ENCODE results near the gene PSMB3.

Gene PSMB3

DNA sequence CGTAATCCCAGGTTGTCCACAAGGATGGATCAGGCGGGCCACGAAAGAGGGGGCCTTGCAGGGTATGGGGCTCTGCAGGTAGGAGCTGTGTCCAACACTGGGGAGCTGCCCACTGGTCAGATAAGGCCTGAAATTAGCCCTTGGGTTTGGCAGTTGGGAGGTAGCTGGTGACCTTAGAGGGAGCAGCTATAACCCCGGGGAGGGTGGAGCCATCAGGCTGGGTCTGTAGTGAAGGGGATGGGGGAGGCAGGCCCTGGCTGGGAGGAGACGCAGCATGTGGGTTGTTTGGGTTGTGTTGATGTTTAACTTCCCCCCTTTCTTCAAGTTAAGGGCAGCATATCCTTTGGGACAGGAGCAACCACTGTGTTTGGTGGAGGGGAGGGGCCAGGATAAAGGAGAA, 41.6 kb upstream of the PSMB3 start:
- H3K27me3 Mint-ChIP-seq, result no peaks in the 10 kb centered on the region
- no peaks in the 10 kb centered on the region for H3K9me3 Mint-ChIP-seq
- no peak for ATAC-seq (replicated peaks)
- H3K4me3 Mint-ChIP-seq, result no peak overlapping the region
- H3K36me3 Mint-ChIP-seq, result peaks cover 42 to 67% of the 10 kb centered on the region in 2 donors
- peaks cover 56 to 80% of the 10 kb centered on the region in 2 donors for H3K4me1 Mint-ChIP-seq
- DNase-seq, result no peak
- peak overlapping the region; percentile 72 for H3K27ac Mint-ChIP-seq

DNA sequence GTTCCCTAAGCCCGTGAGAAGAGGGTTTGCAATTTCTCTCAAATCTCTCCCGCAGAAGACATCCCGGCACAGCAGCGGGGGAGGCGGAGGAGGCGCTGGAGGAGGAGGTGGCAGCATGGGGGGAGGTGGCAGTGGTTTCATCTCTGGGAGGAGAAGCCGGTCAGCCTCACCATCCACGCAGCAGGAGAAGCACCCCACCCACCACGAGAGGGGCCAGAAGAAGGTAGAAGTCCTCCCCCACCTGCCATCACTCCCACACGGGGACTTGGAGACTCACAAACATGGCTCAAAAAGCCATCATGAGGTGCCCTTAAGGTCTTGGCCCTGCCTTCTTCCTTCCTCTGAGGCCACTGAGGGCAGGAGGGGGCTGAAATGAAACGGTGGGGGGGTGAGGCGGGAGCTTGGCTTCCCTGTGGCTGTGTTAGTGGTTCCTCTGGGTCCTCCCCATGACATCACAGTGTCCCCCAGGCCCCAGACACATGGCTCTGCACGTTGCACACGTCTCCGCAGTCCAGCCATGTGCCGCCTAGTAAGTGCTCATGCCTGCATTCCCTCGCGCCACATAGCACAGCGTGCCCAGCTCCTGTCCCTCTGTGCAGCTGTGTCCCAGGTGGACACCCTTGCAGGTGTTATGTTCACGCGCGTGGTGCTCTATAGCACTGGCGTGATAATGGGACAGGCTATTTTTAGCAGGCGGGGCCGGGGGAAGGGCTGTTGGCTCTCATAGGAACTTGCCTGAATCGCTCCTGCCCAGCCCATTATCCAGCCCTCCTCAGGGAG, 40.6 kb upstream of the PSMB3 start:
- peaks cover 49 to 76% of the 10 kb centered on the region in 2 donors for H3K36me3 Mint-ChIP-seq
- no peak for ATAC-seq (replicated peaks)
- no peaks in the 10 kb centered on the region for H3K9me3 Mint-ChIP-seq
- peaks cover 56 to 72% of the 10 kb centered on the region in 2 donors for H3K4me1 Mint-ChIP-seq
- DNase-seq, result no peak
- no peaks in the 10 kb centered on the region for H3K27me3 Mint-ChIP-seq
- H3K4me3 Mint-ChIP-seq, result no peak overlapping the region
- H3K27ac Mint-ChIP-seq, result peak overlapping the region; percentile 60

DNA sequence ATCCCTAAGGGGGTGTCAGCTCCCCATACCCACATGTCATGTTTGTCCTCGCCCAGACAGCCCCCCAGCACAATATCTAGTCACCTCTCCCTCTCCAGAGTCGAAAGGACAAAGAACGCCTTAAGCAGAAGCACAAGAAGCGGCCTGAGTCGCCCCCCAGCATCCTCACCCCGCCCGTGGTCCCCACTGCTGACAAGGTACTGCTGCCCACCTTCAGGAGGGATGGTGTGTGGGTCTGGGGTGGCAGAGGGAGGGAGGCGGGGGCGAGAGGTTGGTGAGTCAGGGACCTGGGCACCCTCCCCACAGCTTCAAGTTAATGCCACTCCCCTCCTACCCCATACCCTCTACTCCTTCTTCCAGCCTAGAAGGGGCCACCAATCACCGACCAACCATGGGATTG, 39.9 kb upstream of the PSMB3 start:
- H3K9me3 Mint-ChIP-seq, result no peaks in the 10 kb centered on the region
- no peak for DNase-seq
- H3K4me1 Mint-ChIP-seq, result peaks cover 50 to 68% of the 10 kb centered on the region in 2 donors
- no peak for ATAC-seq (replicated peaks)
- no peak overlapping the region for H3K4me3 Mint-ChIP-seq
- peak overlapping the region; percentile 60 for H3K27ac Mint-ChIP-seq
- H3K27me3 Mint-ChIP-seq, result no peaks in the 10 kb centered on the region
- peaks cover 53 to 77% of the 10 kb centered on the region in 2 donors for H3K36me3 Mint-ChIP-seq

DNA sequence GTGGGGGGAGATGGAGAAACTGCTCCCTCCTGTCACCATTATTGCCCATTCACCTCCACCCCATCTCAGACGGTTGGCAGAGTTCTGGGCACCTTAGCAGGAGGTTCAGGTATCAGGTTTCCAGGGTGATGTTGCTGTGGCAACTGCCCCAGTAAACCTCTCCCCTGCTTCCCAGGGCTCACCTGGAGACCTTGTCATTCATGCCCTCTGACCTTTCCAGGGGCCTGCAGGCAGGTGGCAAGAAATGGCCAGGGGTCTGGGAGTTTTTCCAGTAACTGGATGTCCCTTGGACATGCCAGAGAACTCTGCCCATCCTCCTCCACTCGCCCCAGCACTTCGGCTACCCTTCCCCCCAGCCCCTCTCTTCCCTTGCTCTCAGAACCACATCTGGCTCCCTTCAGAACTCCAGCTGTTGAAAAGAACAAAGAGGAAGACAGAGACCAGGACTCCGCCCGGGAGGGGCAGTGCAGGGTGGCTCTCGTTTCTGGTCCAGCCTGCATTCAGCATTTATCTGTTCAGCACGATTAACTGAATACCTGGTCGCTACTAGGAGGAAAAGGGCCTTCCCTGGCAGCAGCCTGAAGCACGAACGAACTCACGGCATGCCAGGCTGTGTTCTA, 39.0 kb upstream of the PSMB3 start:
- H3K4me3 Mint-ChIP-seq, result no peak overlapping the region
- H3K27ac Mint-ChIP-seq, result peak overlapping the region; percentile 65
- no peak for ATAC-seq (replicated peaks)
- peaks cover 45 to 67% of the 10 kb centered on the region in 2 donors for H3K4me1 Mint-ChIP-seq
- no peaks in the 10 kb centered on the region for H3K9me3 Mint-ChIP-seq
- DNase-seq, result no peak
- no peaks in the 10 kb centered on the region for H3K27me3 Mint-ChIP-seq
- H3K36me3 Mint-ChIP-seq, result peaks cover 60 to 83% of the 10 kb centered on the region in 2 donors

DNA sequence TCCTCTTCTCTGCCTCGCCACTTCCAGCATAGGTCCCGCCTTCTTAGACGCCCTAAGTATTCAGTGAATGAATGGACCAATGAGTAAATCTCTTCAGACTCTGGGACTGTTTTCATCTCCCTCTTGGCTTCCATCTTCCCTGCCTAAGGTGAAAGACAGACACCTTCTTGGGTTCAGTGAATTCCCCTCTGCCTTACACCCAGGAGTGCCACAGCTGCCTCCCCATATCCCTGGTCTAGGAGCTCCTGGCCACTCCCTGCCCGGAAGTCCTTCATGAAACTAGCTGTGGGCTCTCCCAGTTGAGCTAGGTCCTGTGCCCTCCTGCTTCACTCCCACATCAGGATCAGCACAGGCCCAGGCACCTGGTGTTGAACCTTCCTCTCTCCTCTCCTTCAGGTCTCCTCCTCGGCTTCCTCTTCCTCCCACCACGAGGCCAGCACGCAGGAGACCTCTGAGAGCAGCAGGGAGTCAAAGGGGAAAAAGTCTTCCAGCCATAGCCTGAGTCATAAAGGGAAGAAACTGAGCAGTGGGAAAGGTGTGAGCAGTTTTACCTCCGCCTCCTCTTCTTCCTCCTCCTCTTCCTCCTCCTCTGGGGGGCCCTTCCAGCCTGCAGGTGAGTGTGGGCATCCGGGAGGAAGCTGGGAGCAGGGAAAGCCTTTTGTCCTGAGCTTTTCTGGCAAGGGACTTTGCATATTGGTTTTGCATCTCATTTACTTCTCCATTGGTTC, 37.2 kb upstream of the PSMB3 start:
- Mint-ChIP-seq H3K9me3 (no peaks in the 10 kb centered on the region), H3K27me3 (no peaks in the 10 kb centered on the region), H3K36me3 (peaks cover 58 to 83% of the 10 kb centered on the region in 2 donors), H3K27ac (peak overlapping the region; percentile 95), H3K4me3 (peak overlapping the region; percentile 10 to 49), H3K4me1 (peaks cover 36 to 55% of the 10 kb centered on the region in 2 donors)
- no peak for DNase-seq
- ATAC-seq (replicated peaks), result peak in 1 of 2 donors; percentile 7

DNA sequence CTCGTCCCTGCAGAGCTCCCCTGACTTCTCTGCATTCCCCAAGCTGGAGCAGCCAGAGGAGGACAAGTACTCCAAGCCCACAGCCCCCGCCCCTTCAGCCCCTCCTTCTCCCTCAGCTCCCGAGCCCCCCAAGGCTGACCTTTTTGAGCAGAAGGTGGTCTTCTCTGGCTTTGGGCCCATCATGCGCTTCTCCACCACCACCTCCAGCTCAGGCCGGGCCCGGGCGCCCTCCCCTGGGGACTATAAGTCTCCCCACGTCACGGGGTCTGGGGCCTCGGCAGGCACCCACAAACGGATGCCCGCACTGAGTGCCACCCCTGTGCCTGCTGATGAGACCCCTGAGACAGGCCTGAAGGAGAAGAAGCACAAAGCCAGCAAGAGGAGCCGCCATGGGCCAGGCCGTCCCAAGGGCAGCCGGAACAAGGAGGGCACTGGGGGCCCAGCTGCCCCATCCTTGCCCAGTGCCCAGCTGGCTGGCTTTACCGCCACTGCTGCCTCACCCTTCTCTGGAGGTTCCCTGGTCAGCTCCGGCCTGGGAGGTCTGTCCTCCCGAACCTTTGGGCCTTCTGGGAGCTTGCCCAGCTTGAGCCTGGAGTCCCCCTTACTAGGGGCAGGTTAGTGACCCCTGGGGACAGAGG, 36.1 kb upstream of the PSMB3 start:
- DNase-seq, result no peak
- Mint-ChIP-seq H3K4me1 (peaks cover 25 to 50% of the 10 kb centered on the region in 2 donors), H3K9me3 (no peaks in the 10 kb centered on the region), H3K36me3 (peaks cover 55 to 76% of the 10 kb centered on the region in 2 donors), H3K27ac (peak overlapping the region; percentile 69), H3K4me3 (no peak overlapping the region), H3K27me3 (no peaks in the 10 kb centered on the region)
- ATAC-seq (replicated peaks), result no peak

DNA sequence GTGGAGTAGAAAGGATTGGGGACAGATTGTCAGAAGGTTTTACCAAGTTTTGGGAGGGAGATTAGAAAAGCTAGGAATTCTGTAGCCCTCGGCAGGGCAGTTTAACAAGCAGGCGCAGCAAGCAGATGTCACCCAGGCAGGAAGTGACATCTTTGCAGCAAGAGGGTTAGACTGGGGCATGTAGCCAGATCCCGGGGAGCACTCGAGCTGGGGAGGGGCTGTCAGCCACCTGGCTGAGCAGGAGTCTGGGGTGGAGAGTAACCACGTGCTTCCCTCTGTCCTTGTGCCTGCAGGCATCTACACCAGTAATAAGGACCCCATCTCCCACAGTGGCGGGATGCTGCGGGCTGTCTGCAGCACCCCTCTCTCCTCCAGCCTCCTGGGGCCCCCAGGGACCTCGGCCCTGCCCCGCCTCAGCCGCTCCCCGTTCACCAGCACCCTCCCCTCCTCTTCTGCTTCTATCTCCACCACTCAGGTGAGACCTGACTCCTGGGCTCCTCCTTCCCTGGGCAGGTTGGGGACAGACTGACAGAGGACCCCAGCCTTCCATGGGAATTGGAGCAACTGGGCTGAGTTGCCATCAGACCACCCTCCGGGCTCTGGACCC, 35.3 kb upstream of the PSMB3 start:
- ATAC-seq (replicated peaks), result no peak
- Mint-ChIP-seq H3K27me3 (no peaks in the 10 kb centered on the region), H3K9me3 (no peaks in the 10 kb centered on the region), H3K4me1 (peaks cover 23 to 47% of the 10 kb centered on the region in 2 donors), H3K4me3 (no peak overlapping the region), H3K36me3 (peaks cover 56 to 71% of the 10 kb centered on the region in 2 donors), H3K27ac (peak overlapping the region; percentile 69)
- no peak for DNase-seq

DNA sequence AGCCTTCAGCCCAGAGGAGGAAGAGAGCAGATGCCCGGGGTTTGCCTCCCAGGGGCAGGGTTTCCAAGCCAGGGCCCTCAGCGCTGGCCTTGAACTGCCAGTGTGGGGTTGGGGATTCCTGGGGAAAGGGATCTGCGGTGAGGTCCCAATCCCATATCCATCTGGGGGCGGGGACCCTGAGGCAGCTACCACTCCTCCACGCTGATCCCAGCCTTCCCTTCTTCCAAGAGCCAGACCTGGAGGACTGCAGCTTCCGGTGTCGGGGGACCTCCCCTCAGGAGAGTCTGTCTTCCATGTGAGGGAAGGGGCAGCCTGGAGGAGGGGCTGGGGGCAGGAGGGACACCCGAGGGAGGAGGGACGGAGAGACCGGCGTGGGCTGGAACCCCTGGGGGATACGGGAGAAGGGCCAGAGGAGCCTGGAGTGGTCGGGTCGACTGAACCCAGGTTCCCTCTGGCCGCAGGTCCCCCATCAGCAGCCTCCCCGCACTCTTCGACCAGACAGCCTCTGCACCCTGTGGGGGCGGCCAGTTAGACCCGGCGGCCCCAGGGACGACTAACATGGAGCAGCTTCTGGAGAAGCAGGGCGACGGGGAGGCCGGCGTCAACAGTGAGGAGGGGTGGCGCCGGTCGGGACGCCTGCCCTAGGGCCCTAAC, 33.1 kb upstream of the PSMB3 start:
- ATAC-seq (replicated peaks) (no peak), DNase-seq (no peak)
- Mint-ChIP-seq H3K4me1 (peaks cover 21 to 54% of the 10 kb centered on the region in 2 donors), H3K27me3 (no peaks in the 10 kb centered on the region), H3K36me3 (peaks cover 60 to 66% of the 10 kb centered on the region in 2 donors), H3K27ac (peak overlapping the region; percentile 34), H3K9me3 (no peaks in the 10 kb centered on the region), H3K4me3 (no peak overlapping the region)

DNA sequence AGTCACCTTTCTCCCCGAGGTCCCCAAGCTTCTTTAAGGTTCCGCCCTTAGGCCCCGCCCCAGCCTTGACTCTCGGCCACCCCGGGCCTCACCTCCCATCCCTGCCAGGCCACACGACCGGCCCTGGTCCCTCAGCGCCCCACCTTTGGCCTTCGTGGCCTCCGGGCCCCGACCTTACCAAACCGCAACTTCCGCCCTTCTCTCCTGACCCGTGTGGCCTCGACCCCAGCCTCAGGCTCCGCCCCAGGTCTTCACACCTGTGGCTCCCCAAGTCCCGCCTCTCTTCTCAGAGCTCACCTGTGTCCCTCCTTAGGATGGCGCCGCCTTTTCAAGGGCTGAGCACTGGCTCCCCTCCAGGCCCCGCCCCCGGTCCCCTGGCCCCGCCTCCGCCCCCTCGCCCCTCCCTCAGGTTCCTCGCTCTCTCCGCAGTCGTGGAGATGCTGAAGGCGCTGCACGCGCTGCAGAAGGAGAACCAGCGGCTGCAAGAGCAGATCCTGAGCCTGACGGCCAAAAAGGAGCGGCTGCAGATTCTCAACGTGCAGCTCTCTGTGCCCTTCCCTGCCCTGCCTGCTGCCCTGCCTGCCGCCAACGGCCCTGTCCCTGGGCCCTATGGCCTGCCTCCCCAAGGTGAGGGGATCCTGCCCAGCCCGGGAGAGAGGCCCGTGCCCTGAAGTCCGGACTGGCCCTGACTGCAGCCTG, 32.4 kb upstream of the PSMB3 start:
- ATAC-seq (replicated peaks), result no peak
- H3K27me3 Mint-ChIP-seq, result no peaks in the 10 kb centered on the region
- H3K36me3 Mint-ChIP-seq, result peaks cover 59 to 64% of the 10 kb centered on the region in 2 donors

DNA sequence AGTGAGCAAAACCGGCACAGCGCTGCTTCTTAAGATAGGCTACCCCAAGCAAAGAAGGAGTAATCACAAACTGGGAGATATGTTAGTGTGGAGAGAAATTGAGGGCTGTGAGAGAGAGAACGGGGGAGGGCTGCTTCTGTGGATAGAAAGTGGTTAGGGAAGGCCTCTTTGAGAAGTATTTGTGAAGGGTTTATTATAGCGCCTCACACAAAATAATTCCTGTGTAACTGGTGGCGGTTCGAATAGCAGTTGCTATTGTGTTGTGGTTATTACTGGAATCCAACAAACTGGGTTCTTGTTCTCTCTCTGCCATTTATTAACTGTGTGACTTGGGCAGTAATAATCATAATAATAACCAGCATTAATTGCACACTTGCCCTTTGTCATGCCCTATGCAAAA, 31.6 kb upstream of the PSMB3 start:
- H3K4me1 Mint-ChIP-seq, result peaks cover 14 to 51% of the 10 kb centered on the region in 2 donors
- H3K27me3 Mint-ChIP-seq, result no peaks in the 10 kb centered on the region
- DNase-seq (no peak), ATAC-seq (replicated peaks) (no peak)
- no peak overlapping the region for H3K4me3 Mint-ChIP-seq
- H3K36me3 Mint-ChIP-seq, result peaks cover 57 to 62% of the 10 kb centered on the region in 2 donors
- H3K27ac Mint-ChIP-seq, result peak overlapping the region; percentile 27
- H3K9me3 Mint-ChIP-seq, result no peaks in the 10 kb centered on the region

More for the DNA sequence above, 32.4 kb upstream of the PSMB3 start:
- DNase-seq, result no peak
- Mint-ChIP-seq H3K27ac (no peak overlapping the region), H3K4me1 (peaks cover 18 to 51% of the 10 kb centered on the region in 2 donors), H3K9me3 (no peaks in the 10 kb centered on the region), H3K4me3 (no peak overlapping the region)

DNA sequence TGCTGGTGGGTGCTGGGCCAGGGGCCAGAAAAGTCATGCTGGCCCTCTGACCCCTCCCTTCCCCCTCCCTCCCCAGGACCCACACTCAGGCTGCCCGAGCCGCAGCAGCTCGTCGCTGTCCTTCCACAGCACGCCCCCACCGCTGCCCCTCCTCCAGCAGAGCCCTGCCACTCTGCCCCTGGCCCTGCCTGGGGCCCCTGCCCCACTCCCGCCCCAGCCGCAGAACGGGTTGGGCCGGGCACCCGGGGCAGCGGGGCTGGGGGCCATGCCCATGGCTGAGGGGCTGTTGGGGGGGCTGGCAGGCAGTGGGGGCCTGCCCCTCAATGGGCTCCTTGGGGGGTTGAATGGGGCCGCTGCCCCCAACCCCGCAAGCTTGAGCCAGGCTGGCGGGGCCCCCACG, 30.7 kb upstream of the PSMB3 start:
- peaks cover 16 to 57% of the 10 kb centered on the region in 2 donors for H3K4me1 Mint-ChIP-seq
- peaks cover 56% of the 10 kb centered on the region in 2 donors for H3K36me3 Mint-ChIP-seq
- DNase-seq (no peak), ATAC-seq (replicated peaks) (no peak)
- H3K9me3 Mint-ChIP-seq, result no peaks in the 10 kb centered on the region
- no peak overlapping the region for H3K27ac Mint-ChIP-seq
- no peak overlapping the region for H3K4me3 Mint-ChIP-seq
- no peaks in the 10 kb centered on the region for H3K27me3 Mint-ChIP-seq

DNA sequence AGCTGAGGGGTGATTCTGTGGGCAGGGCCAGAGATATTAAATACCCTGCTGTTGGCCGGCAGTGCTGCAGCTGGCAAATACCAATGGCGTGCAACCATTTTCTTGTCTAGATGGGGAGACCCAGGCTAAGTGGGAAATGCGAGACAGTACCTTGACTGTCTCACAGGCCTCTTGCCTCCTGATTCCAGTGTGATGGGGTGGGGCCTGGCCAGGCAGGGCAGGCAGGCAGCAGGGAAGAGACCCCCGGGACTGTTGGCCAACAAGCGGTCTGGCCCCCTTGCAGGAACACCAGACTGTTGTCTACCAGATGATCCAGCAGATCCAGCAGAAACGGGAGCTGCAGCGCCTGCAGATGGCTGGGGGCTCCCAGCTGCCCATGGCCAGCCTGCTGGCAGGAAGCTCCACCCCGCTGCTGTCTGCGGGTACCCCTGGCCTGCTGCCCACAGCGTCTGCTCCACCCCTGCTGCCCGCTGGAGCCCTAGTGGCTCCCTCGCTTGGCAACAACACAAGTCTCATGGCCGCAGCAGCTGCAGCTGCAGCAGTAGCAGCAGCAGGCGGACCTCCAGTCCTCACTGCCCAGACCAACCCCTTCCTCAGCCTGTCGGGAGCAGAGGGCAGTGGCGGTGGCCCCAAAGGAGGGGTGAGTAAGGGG, 28.1 kb upstream of the PSMB3 start:
- no peak overlapping the region for H3K27ac Mint-ChIP-seq
- DNase-seq, result no peak
- H3K9me3 Mint-ChIP-seq, result peaks cover 2 to 7% of the 10 kb centered on the region in 2 donors
- no peaks in the 10 kb centered on the region for H3K27me3 Mint-ChIP-seq
- no peak for ATAC-seq (replicated peaks)
- no peak overlapping the region for H3K4me3 Mint-ChIP-seq
- H3K36me3 Mint-ChIP-seq, result peaks cover 43 to 47% of the 10 kb centered on the region in 2 donors
- peaks cover 33 to 72% of the 10 kb centered on the region in 2 donors for H3K4me1 Mint-ChIP-seq
